CD4-positive, alpha-beta T cell treated with Interleukin-4 for 4 hours (primary cell): Measurements from ENCODE around the gene TNS1.

Experiments
- DNase-seq: peaks from one replicate; pipeline ENCODE4 v3.0.0-alpha.2; 2020

The TNS1 gene

GRCh38 chr2:217859926-217860325, 142.9 kb downstream of the TNS1 start:
- no peak for DNase-seq

GRCh38 chr2:217858519-217859491, 144.0 kb downstream of the TNS1 start:
- DNase-seq = no peak

- no peak for DNase-seq
Observed at GRCh38 chr2:217857624-217858506, 144.9 kb downstream of the TNS1 start.

GRCh38 chr2:217856871-217857270, 145.9 kb downstream of the TNS1 start:
- DNase-seq = no peak

- no peak for DNase-seq
Observed at GRCh38 chr2:217856159-217856558, 146.6 kb downstream of the TNS1 start.

- no peak for DNase-seq
Observed at GRCh38 chr2:217854684-217855420, 147.9 kb downstream of the TNS1 start.

- no peak for DNase-seq
Observed at GRCh38 chr2:217853961-217854360, 148.8 kb downstream of the TNS1 start.

GRCh38 chr2:217853301-217853881, 149.4 kb downstream of the TNS1 start:
- DNase-seq = no peak

GRCh38 chr2:217852555-217853211, 150.1 kb downstream of the TNS1 start:
- no peak for DNase-seq

- DNase-seq = no peak
Observed at GRCh38 chr2:217851191-217852020, 151.4 kb downstream of the TNS1 start.

- no peak for DNase-seq
Observed at GRCh38 chr2:217849154-217849975, 153.4 kb downstream of the TNS1 start.

- DNase-seq = no peak
Observed at GRCh38 chr2:217848351-217848957, 154.3 kb downstream of the TNS1 start.

- no peak for DNase-seq
Observed at GRCh38 chr2:217847552-217848350, 155.0 kb downstream of the TNS1 start.

GRCh38 chr2:217847115-217847514, 155.7 kb downstream of the TNS1 start:
- no peak for DNase-seq

- no peak for DNase-seq
Observed at GRCh38 chr2:217846321-217846743, 156.5 kb downstream of the TNS1 start.

GRCh38 chr2:217845301-217845700, 157.5 kb downstream of the TNS1 start:
- DNase-seq = no peak

GRCh38 chr2:217844696-217845095, 158.1 kb downstream of the TNS1 start:
- DNase-seq = no peak

GRCh38 chr2:217843324-217843723, 159.5 kb downstream of the TNS1 start:
- no peak for DNase-seq

- DNase-seq = no peak
Observed at GRCh38 chr2:217842017-217842416, 160.8 kb downstream of the TNS1 start.
